ENCODE data around the gene PAK4.

PAK4 gene

DNA sequence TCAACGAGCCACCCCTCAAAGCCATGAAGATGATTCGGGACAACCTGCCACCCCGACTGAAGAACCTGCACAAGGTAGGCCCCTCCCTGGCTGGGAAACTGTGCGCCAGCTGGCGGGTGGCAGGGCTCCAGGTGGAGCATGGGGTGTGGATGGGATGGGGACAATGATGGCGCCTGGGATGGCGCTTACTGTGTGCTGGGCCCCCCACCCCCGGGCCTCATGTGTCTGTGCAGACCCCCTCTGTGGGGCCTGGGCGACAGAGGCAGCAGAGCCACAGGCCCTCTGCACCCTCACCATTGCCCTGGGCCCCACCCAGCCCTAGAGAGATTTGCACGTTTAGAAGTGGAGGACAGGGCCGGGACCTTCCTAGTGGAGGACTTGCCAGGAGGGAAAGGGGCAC lies 52.1 kb downstream of the PAK4 start:
- TF ChIP-seq, protein P1, sequence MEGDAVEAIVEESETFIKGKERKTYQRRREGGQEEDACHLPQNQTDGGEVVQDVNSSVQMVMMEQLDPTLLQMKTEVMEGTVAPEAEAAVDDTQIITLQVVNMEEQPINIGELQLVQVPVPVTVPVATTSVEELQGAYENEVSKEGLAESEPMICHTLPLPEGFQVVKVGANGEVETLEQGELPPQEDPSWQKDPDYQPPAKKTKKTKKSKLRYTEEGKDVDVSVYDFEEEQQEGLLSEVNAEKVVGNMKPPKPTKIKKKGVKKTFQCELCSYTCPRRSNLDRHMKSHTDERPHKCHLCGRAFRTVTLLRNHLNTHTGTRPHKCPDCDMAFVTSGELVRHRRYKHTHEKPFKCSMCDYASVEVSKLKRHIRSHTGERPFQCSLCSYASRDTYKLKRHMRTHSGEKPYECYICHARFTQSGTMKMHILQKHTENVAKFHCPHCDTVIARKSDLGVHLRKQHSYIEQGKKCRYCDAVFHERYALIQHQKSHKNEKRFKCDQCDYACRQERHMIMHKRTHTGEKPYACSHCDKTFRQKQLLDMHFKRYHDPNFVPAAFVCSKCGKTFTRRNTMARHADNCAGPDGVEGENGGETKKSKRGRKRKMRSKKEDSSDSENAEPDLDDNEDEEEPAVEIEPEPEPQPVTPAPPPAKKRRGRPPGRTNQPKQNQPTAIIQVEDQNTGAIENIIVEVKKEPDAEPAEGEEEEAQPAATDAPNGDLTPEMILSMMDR (conservative IDR thresholded peaks at IDR 0.05; ENCODE audit: low read depth, low read length), result no peak
- no peak for DNase-seq (ENCODE audit: low read depth)
- H3K4me3 ChIP-seq (ENCODE audit: low read depth, low read length), result no peak overlapping the region

DNA sequence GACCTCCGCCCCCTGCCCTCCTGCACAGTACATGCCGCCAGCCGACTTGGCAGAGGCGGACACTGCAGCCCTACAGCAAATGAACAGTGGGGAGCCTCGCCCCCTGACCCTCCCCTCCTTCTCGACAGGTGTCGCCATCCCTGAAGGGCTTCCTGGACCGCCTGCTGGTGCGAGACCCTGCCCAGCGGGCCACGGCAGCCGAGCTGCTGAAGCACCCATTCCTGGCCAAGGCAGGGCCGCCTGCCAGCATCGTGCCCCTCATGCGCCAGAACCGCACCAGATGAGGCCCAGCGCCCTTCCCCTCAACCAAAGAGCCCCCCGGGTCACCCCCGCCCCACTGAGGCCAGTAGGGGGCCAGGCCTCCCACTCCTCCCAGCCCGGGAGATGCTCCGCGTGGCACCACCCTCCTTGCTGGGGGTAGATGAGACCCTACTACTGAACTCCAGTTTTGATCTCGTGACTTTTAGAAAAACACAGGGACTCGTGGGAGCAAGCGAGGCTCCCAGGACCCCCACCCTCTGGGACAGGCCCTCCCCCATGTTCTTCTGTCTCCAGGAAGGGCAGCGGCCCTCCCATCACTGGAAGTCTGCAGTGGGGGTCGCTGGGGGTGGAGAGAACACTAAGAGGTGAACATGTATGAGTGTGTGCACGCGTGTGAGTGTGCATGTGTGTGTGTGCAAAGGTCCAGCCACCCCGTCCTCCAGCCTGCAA lies 52.9 kb downstream of the PAK4 start:
- no peak overlapping the region for H3K4me3 ChIP-seq (ENCODE audit: low read depth, low read length)
- TF ChIP-seq, protein P1 (conservative IDR thresholded peaks at IDR 0.05; ENCODE audit: low read depth, low read length), result no peak
- no peak for DNase-seq (ENCODE audit: low read depth)

DNA sequence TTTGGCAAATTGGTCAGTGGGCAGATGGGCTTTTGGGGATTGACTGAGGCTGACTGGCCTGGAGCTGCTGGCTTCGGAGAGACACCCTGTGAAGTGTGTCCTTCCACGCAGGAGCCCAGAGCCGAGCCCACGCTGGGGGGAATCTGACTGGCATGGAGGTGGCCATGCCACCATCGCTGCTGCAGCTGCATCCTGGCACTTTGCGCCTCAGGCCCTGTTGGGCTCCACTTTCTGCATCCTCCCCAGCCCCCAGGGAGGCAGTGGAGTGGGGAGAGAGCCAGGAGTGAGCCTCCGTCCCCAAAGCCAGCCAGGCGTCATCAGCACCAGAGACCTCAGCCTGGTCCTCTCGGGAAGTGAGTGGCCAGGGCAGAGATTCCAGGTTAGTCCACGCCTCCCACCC lies 54.2 kb downstream of the PAK4 start:
- no peak for DNase-seq (ENCODE audit: low read depth)
- TF ChIP-seq, protein P1 (conservative IDR thresholded peaks at IDR 0.05; ENCODE audit: low read depth, low read length), result no peak
- no peak overlapping the region for H3K4me3 ChIP-seq (ENCODE audit: low read depth, low read length)

DNA sequence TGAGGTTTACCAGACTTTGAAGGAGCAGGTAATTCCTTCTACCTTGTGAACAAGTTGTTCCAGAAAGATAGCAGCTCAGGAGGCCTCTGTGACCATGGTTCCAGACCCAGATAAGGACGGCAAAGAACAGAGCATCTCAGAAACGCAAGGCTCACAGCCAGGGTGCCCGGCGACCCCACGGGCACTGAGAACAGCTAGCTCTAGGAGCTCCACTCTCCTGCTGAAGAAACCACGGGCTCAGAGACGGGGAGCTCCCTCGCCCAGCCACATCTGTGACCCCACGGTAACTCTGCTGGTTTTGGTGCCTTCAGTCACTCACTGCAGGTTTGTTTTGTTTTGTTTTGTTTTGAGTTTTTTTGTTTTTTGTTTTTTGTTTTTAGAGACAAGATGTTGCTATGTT lies 55.2 kb downstream of the PAK4 start:
- H3K4me3 ChIP-seq (ENCODE audit: low read depth, low read length), result no peak overlapping the region
- TF ChIP-seq, protein P1 (conservative IDR thresholded peaks at IDR 0.05; ENCODE audit: low read depth, low read length), result no peak
- no peak for DNase-seq (ENCODE audit: low read depth)

DNA sequence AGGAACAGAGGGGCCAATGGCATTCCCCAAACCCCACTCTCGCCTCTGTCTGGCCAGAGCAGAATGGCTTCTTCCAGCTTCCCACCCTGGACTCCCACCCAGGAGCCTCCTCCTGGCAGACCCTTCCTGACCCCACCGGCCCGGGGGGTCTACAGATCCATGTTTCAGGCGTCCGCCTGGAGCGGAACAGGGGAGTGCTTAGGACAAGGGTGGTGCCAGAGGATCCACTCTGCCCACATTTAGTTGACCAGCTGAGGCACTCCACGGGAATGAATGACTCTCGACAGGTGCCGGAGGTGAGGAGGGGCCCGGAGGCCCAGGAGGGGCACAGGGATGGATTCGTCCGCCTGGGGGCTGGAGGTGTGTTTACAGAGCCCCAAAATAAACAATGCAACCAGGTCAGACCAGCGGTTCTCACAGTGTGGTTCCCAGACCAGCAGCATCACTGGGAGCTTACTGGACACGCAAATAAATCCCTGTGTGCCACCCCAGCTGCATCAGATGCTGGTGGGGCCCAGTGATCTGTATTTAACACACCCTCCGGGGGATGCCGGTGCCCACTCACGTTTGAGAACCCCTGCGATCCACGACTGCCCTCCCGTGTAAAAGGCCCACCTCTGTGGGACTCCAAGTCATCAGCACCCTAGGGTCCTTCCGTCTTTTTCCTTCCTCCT lies 56.1 kb downstream of the PAK4 start:
- H3K4me3 ChIP-seq (ENCODE audit: low read depth, low read length), result no peak overlapping the region
- DNase-seq (ENCODE audit: low read depth), result no peak
- TF ChIP-seq, protein P1 (conservative IDR thresholded peaks at IDR 0.05; ENCODE audit: low read depth, low read length), result no peak

DNA sequence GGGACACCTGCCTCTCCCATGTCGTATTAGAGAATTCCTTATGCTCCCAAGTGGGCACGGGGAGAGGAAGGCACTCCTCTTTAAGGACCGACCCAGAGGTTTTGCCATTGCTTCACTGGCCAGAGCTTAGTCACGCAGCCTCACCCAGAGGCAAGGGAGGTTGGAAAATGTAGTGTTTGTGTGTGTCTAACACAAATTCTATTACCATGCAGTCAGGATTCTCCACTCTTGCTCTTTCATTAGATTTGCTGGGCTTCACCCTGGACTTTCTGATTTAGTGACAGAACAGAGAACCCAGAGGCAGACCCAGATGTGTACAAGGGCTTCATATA lies 56.6 kb downstream of the PAK4 start:
- TF ChIP-seq, protein P1 (conservative IDR thresholded peaks at IDR 0.05; ENCODE audit: low read depth, low read length), result no peak
- peak; percentile 4 for DNase-seq (ENCODE audit: low read depth)
- H3K4me3 ChIP-seq (ENCODE audit: low read depth, low read length), result no peak overlapping the region

DNA sequence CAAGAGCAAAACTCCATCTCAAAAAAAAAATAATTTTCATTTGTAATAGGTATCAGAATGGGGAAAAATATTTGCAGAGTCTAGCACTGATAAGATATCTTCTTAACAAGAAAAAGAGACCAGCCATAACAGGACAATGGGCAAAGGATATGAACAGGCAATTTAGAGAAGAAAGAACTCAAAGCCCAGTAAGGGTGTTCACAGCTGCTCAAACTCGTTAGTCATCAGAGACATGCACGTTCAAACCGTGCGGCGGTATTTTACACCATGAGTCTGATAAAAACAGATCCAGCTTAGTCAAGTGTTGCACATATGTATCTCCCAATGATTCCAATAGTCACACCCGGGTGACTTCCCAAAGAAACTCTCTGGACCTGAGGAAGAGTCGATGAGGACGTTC lies 57.5 kb downstream of the PAK4 start:
- TF ChIP-seq, protein P1 (conservative IDR thresholded peaks at IDR 0.05; ENCODE audit: low read depth, low read length), result no peak
- no peak overlapping the region for H3K4me3 ChIP-seq (ENCODE audit: low read depth, low read length)
- DNase-seq (ENCODE audit: low read depth), result no peak

All from choroid plexus epithelial cell (primary cell).